ENCODE data around the gene SCAPER. TPM values are rescaled to one million over a fixed set of nuclear protein-coding genes. Genes with fewer than 3 reads are reported as not detected.
A peak's percentile ranks its signal among the peaks of the same experiment; 100 is the strongest.

The SCAPER gene
- total RNA-seq, 1 experiment from 2014 or later = 14.7 TPM

DNA sequence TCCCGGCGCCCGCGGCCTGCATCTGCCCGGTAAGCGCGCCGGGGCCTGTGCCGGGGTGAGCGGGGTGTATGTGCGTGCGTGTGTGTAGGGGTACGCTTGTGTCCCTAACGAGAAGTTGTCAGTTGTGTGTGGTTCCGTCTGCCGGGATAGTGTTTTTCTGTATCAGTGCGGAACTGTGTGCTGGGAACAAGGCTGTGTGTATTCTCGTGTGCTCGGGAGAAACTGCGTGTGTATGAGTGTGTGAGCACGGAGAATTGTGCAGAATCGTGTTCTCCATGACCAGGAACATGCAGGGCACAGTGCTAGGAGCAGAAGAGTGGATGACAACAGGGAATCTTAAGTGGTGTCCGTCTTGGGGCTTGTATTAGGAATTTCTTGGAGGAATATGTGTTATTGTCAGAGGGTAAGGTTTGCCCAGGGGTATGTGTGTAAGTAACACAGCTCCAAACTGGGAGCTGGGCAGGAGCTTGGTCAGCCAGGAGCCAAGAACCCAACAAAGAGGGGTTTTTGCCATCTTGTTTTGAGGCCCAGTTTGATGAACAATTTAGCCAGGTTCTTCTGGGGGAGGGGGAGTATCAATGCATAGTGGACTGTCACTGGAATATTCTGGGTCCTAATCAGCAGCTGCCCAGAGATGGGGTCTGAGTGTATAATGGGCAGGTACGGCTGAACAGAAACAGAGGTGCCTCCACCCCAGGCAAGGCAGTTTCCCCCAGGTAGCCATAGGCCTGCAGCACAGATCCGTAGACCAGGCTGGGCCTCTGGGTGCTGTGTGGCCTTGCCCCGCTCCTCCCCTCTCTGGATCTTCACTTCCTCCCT is 566.4 kb downstream of the SCAPER start:
- intact Hi-C loops (cut with micrococcal nuclease) = loop anchor here (10.0 kb wide), 1 partner anchor 506 kb away; no protein-coding TSS in a partner anchor
- DNase-seq (ENCODE audit: low read depth, low spot score) = no peak
- RAD21 ChIA-PET (ENCODE audit: low non-redundant PET in 1 of 2, low total read pairs in 2 of 2, uncharacterized antibody in 2 of 2, unreplicated experiment in 2 of 2) = no interaction called here
- Histone ChIP-seq H3K4me3 (replicated peaks in 1 of 2; ENCODE audit: low read depth in 1 of 2, low read length in 2 of 2) (no peak overlapping the region), H3K4me2 (ENCODE audit: low read length) (no peak overlapping the region), H3K4me1 (ENCODE audit: control insufficient read depth in 1 of 2, insufficient read depth in 2 of 2, low read length in 2 of 2) (peaks cover 10 to 25% of the 10 kb centered on the region in 2 experiments; a peak in 3 of 4 replicates), H3K36me3 (ENCODE audit: control insufficient read depth in 1 of 2, insufficient read depth in 2 of 2, low read length in 2 of 2) (peaks cover 0 to 4% of the 10 kb centered on the region in 2 experiments; a peak in 2 of 4 replicates), H3K9me3 (ENCODE audit: control insufficient read depth in 1 of 2, insufficient read depth in 1 of 2, low read depth in 1 of 2, low read length in 2 of 2) (no peaks in the 10 kb centered on the region), H4K20me1 (ENCODE audit: insufficient read depth) (no peaks in the 10 kb centered on the region), H3K27me3 (ENCODE audit: insufficient read depth, low read length) (no peaks in the 10 kb centered on the region), H2AFZ (ENCODE audit: low read depth, low read length, poor library complexity, severe bottlenecking) (no peak overlapping the region), H3K27ac (ENCODE audit: low read depth, low read length) (no peak overlapping the region; the same call in 1 of the 2 replicates), H3K9ac (ENCODE audit: low read length) (no peak overlapping the region), H3K9me2 (ENCODE audit: insufficient read depth) (no peaks in the 10 kb centered on the region), H3K79me2 (ENCODE audit: insufficient read depth, low read length) (peaks cover 11% of the 10 kb centered on the region)
- CTCF ChIA-PET = no interaction called here
- TF ChIP-seq, protein P1, sequence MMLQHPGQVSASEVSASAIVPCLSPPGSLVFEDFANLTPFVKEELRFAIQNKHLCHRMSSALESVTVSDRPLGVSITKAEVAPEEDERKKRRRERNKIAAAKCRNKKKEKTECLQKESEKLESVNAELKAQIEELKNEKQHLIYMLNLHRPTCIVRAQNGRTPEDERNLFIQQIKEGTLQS (IDR thresholded peaks at IDR 0.05) = no peak
- TF ChIP-seq, protein P2, sequence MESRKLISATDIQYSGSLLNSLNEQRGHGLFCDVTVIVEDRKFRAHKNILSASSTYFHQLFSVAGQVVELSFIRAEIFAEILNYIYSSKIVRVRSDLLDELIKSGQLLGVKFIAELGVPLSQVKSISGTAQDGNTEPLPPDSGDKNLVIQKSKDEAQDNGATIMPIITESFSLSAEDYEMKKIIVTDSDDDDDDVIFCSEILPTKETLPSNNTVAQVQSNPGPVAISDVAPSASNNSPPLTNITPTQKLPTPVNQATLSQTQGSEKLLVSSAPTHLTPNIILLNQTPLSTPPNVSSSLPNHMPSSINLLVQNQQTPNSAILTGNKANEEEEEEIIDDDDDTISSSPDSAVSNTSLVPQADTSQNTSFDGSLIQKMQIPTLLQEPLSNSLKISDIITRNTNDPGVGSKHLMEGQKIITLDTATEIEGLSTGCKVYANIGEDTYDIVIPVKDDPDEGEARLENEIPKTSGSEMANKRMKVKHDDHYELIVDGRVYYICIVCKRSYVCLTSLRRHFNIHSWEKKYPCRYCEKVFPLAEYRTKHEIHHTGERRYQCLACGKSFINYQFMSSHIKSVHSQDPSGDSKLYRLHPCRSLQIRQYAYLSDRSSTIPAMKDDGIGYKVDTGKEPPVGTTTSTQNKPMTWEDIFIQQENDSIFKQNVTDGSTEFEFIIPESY (IDR thresholded peaks at IDR 0.05; ENCODE audit: extremely low read depth, insufficient replicate concordance, low read length) = no peak
- TF ChIP-seq ELF1 (IDR thresholded peaks at IDR 0.05; ENCODE audit: borderline replicate concordance, low read depth) (no peak), FOSL1 (IDR thresholded peaks at IDR 0.05; ENCODE audit: low read depth) (no peak), ZFX (IDR thresholded peaks at IDR 0.05) (no peak), YY1 (IDR thresholded peaks at IDR 0.05; ENCODE audit: extremely low read depth, insufficient replicate concordance, low read depth, low read length) (no peak), SP1 (IDR thresholded peaks at IDR 0.05; ENCODE audit: low read depth) (no peak)
- TF ChIP-seq, protein P3, sequence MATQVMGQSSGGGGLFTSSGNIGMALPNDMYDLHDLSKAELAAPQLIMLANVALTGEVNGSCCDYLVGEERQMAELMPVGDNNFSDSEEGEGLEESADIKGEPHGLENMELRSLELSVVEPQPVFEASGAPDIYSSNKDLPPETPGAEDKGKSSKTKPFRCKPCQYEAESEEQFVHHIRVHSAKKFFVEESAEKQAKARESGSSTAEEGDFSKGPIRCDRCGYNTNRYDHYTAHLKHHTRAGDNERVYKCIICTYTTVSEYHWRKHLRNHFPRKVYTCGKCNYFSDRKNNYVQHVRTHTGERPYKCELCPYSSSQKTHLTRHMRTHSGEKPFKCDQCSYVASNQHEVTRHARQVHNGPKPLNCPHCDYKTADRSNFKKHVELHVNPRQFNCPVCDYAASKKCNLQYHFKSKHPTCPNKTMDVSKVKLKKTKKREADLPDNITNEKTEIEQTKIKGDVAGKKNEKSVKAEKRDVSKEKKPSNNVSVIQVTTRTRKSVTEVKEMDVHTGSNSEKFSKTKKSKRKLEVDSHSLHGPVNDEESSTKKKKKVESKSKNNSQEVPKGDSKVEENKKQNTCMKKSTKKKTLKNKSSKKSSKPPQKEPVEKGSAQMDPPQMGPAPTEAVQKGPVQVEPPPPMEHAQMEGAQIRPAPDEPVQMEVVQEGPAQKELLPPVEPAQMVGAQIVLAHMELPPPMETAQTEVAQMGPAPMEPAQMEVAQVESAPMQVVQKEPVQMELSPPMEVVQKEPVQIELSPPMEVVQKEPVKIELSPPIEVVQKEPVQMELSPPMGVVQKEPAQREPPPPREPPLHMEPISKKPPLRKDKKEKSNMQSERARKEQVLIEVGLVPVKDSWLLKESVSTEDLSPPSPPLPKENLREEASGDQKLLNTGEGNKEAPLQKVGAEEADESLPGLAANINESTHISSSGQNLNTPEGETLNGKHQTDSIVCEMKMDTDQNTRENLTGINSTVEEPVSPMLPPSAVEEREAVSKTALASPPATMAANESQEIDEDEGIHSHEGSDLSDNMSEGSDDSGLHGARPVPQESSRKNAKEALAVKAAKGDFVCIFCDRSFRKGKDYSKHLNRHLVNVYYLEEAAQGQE (IDR thresholded peaks at IDR 0.05; ENCODE audit: low read depth) = no peak
- TF ChIP-seq, protein P4, sequence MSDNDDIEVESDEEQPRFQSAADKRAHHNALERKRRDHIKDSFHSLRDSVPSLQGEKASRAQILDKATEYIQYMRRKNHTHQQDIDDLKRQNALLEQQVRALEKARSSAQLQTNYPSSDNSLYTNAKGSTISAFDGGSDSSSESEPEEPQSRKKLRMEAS (IDR thresholded peaks at IDR 0.05) = no peak
- ATAC-seq = no peak
- POLR2A ChIA-PET = no interaction called here
- TSS peak; percentile 26 for BruUV-seq (replicated peaks)

All from HCT116 (cell line).